Stimulated activated CD4-positive, alpha-beta T cell treated with anti-CD3 and anti-CD28 coated beads, Interleukin-4, amount 100 ng/mL, for 24 hours (primary cell): ENCODE results near the gene PCTP.
A peak's percentile ranks its signal among the peaks of the same experiment; 100 is the strongest.

ENCODE experiments used
- DNase-seq: peaks from one replicate; pipeline ENCODE4 v3.0.0-alpha.2; 2020

The PCTP gene

GRCh38 chr17:55750750-55751657 lies at the start of gene PCTP:
Gene PCTP, plus strand, starts transcription at chr17:55751051. Its CDS starts 53 bp downstream, at chr17:55751104.
- peak; percentile 87 for DNase-seq

- DNase-seq, result no peak
Measured at GRCh38 chr17:55702150-55702549, 48.7 kb upstream of the PCTP start.

- no peak for DNase-seq
Measured at GRCh38 chr17:55704401-55704800, 46.5 kb upstream of the PCTP start.

- no peak for DNase-seq
Measured at GRCh38 chr17:55705847-55706246, 45.0 kb upstream of the PCTP start.

GRCh38 chr17:55706808-55707773 lies 43.8 kb upstream of the PCTP start:
- DNase-seq, result no peak

- DNase-seq, result no peak
Measured at GRCh38 chr17:55708175-55708974, 42.5 kb upstream of the PCTP start.

GRCh38 chr17:55709440-55709839 lies 41.4 kb upstream of the PCTP start:
- no peak for DNase-seq

- DNase-seq, result no peak
Measured at GRCh38 chr17:55709984-55710383, 40.9 kb upstream of the PCTP start.

- no peak for DNase-seq
Measured at GRCh38 chr17:55710410-55710809, 40.4 kb upstream of the PCTP start.

- no peak for DNase-seq
Measured at GRCh38 chr17:55710829-55711496, 39.9 kb upstream of the PCTP start.

GRCh38 chr17:55717432-55717831 lies 33.4 kb upstream of the PCTP start:
- no peak for DNase-seq

GRCh38 chr17:55717898-55718735 lies 32.7 kb upstream of the PCTP start:
- DNase-seq, result peak; percentile 71

- DNase-seq, result no peak
Measured at GRCh38 chr17:55720919-55721836, 29.7 kb upstream of the PCTP start.

GRCh38 chr17:55722016-55722736 lies 28.7 kb upstream of the PCTP start:
- no peak for DNase-seq

GRCh38 chr17:55722742-55723487 lies 27.9 kb upstream of the PCTP start, which contains the start of gene TMEM100:
Gene TMEM100, minus strand, starts transcription at chr17:55722864. Its CDS starts 1,794 bp downstream, at chr17:55721070.
- DNase-seq, result no peak

- DNase-seq, result no peak
Measured at GRCh38 chr17:55723488-55723848, 27.4 kb upstream of the PCTP start.

- DNase-seq, result no peak
Measured at GRCh38 chr17:55726440-55726839, 24.4 kb upstream of the PCTP start.

- DNase-seq, result no peak
Measured at GRCh38 chr17:55727275-55727674, 23.6 kb upstream of the PCTP start.
